Peyer's patch (tissue), 4 donors: Measurements from ENCODE around the gene LRCOL1. TPM values are rescaled to one million over a fixed set of nuclear protein-coding genes. Genes with fewer than 3 reads are reported as not detected.

Experiments
- DNase-seq, 3 donors: peaks; one replicate each; pipeline ENCODE4 v3.0.0-alpha.2; 2017 to 2019
- H3K27ac ChIP-seq, 4 donors: fragments of 200-600 bp; sonication (generic); one replicate each; pipeline ENCODE4 v1.5.1; 2016 to 2019
- H3K27me3 ChIP-seq, 2 donors: fragments of 200-600 bp; sonication (generic); one replicate each; pipeline ENCODE4 v1.5.1; 2019
- H3K36me3 ChIP-seq, 3 donors: fragments of 200-600 bp; sonication (generic); one replicate each; pipeline ENCODE4 v1.5.1; 2016 to 2019
- H3K4me1 ChIP-seq, 4 donors: fragments of 200-600 bp; sonication (generic); one replicate each; pipeline ENCODE4 v1.5.1; 2016 to 2019
- H3K4me3 ChIP-seq, 4 donors: fragments of 200-600 bp; sonication (generic); 1 replicate in 3 of 4; 2 replicates in 1 of 4; pipeline ENCODE4 v1.5.1; 2016 to 2019; ENCODE audit warnings: mild to moderate bottlenecking in 1 of 4
- H3K9me3 ChIP-seq, 4 donors: fragments of 200-600 bp; sonication (generic); one replicate each; pipeline ENCODE4 v1.5.1; 2016 to 2019; ENCODE audit warnings: mild to moderate bottlenecking in 1 of 4
- POLR2A ChIP-seq, 2 donors: fragments of 450-650 bp; IDR thresholded peaks; one replicate each; pipeline ENCODE4 v1.5.1; 2017; ENCODE audit warnings: antibody characterized with exemption in 2 of 2, mild to moderate bottlenecking in 2 of 2, moderate library complexity in 2 of 2
- total RNA-seq, 4 donors: library from RNA; depleted of rRNA; stranded (reverse); fragments of >200 nt; gene quantifications; one replicate each; pipeline ENCODE4 v1.1.0, GENCODE V29; 2016
- TF ChIP-seq, protein P1 (sequence below), 6 experiments: fragments of 450-650 bp in 4 of 6; fragments of 200-600 bp in 2 of 6; sonication (generic) in 1 of 6; IDR thresholded peaks; one replicate each; pipeline ENCODE4 v1.5.1; 2017 to 2019; ENCODE audit warnings: antibody characterized with exemption in 6 of 6, mild to moderate bottlenecking in 3 of 6, moderate library complexity in 1 of 6

Gene LRCOL1
- total RNA-seq = not detected

DNA sequence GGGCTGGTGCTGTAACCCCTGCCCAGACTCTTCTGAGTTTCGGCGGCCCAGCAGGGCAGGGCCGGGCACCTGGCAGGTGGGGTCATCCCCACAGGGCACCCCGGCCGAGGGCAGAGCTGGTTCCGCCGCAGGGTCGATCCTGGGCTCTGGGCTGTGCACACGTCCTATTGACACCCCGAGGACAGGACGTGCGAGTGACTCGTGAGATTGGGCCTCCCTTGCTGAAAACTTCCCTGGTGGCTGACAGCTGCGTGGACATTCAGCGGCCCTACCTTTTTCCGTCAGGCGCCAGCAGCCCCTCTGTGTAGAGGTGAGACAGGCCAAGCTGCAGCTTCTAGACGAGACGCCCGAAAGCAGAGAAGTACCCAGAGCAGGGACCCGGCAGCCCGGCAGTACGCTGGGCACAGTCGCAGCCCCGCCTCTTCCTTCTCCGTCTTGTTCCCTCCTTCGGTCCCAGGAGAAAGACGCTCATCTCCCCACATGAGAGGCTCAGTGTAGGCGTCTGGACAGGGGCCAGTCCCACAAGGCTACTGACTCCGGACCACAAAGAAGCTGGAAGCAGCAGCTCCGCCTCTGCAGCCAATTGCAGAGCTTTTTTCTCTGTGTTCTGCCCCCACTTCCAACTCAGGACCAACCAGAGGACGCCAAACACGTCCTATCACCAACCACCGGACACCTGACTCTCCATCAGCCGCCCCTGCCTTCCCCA lies at the start of gene LRCOL1:
LRCOL1 (minus strand) TSS at position 532 of the 709 bp plus-strand sequence. CDS start 4,331 bp downstream, outside the sequence.
- Histone ChIP-seq H3K27me3 (no peaks in the 10 kb centered on the region), H3K27ac (no peak within 1 kb of the TSS), H3K4me3 (peak within 1 kb of the TSS in 1 of 4 donors; percentile 11), H3K36me3 (no peaks in the 10 kb centered on the region), H3K9me3 (no peaks in the 10 kb centered on the region), H3K4me1 (no peaks in the 10 kb centered on the region)
- peak in 1 of 3 donors; percentile 47 for DNase-seq
- TF ChIP-seq, protein P1, sequence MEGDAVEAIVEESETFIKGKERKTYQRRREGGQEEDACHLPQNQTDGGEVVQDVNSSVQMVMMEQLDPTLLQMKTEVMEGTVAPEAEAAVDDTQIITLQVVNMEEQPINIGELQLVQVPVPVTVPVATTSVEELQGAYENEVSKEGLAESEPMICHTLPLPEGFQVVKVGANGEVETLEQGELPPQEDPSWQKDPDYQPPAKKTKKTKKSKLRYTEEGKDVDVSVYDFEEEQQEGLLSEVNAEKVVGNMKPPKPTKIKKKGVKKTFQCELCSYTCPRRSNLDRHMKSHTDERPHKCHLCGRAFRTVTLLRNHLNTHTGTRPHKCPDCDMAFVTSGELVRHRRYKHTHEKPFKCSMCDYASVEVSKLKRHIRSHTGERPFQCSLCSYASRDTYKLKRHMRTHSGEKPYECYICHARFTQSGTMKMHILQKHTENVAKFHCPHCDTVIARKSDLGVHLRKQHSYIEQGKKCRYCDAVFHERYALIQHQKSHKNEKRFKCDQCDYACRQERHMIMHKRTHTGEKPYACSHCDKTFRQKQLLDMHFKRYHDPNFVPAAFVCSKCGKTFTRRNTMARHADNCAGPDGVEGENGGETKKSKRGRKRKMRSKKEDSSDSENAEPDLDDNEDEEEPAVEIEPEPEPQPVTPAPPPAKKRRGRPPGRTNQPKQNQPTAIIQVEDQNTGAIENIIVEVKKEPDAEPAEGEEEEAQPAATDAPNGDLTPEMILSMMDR (IDR thresholded peaks at IDR 0.05) = no peak
- no peak for TF ChIP-seq POLR2A (IDR thresholded peaks at IDR 0.05)

DNA sequence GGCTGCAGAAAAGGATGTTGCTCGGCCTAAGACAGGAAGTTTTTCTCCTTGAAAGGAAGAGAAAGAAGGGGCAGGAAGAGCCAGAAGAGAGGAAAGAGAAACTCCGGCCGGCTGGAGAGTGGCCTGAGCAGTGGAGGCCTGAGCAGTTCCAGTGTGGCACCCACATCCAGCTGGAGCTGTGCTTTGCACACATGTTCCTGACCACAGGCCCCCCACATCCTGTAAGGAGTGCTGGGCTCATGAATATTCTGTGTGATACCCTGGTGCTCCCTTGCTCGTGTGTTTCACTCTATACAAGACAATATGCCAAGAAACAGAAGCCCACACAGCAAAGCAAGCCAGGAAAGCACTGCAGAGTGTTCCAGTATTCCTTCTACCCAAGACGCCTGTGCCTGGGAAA lies 49.7 kb upstream of the LRCOL1 start:
- no peak overlapping the region for H3K4me3 ChIP-seq
- peak in 1 of 3 donors; percentile 5 for DNase-seq
- H3K27ac ChIP-seq = no peak overlapping the region
- TF ChIP-seq, protein P1 (IDR thresholded peaks at IDR 0.05) = no peak
- no peak for TF ChIP-seq POLR2A (IDR thresholded peaks at IDR 0.05)
- no peaks in the 10 kb centered on the region for H3K27me3 ChIP-seq
- H3K4me1 ChIP-seq = no peaks in the 10 kb centered on the region
- H3K36me3 ChIP-seq = peaks cover 0 to 87% (median 0%) of the 10 kb centered on the region in 3 donors
- no peaks in the 10 kb centered on the region for H3K9me3 ChIP-seq

DNA sequence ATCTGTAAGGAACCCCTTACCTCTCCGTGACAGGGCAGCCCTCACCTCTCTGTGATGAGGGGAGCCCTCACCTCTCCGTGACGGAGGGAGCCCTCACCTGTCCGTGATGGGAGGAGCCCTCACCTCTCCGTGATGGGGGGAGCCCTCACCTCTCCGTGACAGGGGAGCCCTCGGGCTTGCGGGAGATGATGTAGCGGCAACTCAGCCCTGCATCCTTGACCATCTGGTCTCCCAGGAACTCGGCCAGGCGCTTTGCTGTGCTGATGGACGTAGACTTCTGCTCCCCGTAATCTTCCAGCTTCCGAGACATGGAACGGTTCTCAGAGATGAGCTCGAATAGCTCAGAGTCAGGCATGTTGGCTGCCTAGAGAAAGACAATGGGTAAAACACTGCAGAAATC lies 48.8 kb upstream of the LRCOL1 start:
- Histone ChIP-seq H3K27ac (no peak overlapping the region), H3K36me3 (peaks cover 0 to 86% (median 0%) of the 10 kb centered on the region in 3 donors), H3K4me3 (no peak overlapping the region), H3K9me3 (no peaks in the 10 kb centered on the region), H3K27me3 (no peaks in the 10 kb centered on the region), H3K4me1 (no peaks in the 10 kb centered on the region)
- DNase-seq = peak in 1 of 3 donors; percentile 31
- TF ChIP-seq, protein P1 (IDR thresholded peaks at IDR 0.05) = no peak
- TF ChIP-seq POLR2A (IDR thresholded peaks at IDR 0.05) = no peak

DNA sequence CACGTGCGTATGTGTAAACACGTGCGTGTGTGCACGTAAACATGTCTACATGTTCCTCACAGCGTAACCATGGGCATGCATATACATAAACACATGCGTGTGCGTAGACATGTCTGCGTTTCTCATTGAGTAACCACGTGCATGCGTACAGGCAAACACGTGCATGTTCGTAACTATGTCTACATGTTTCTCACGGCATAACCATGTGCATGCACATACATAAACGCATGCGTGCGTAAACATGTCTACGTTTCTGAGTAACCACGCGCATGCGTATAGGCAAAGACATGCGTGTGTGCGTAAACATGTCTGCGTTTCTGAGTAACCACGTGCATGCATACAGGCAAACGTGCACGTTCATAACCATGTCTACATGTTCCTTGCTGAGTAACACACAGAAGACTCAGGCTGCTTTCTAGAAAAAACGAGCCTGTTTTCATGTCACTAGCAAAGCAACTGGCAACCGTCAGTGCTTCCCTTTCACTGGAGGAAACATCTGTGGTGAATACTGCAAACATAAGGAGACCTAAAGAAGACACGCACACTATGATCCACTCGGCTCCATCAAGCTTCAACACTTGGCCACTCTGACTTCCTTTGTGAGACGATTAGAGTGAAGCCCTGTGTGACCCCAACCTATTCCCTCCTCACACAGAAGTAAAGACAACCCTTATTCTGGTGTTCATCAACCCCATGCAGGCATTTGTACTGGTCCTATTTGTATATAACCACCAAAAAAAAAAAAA lies 47.9 kb upstream of the LRCOL1 start:
- no peaks in the 10 kb centered on the region for H3K9me3 ChIP-seq
- H3K27ac ChIP-seq = no peak overlapping the region
- no peaks in the 10 kb centered on the region for H3K27me3 ChIP-seq
- no peak for TF ChIP-seq POLR2A (IDR thresholded peaks at IDR 0.05)
- TF ChIP-seq, protein P1 (IDR thresholded peaks at IDR 0.05) = no peak
- H3K4me1 ChIP-seq = no peaks in the 10 kb centered on the region
- peak in 1 of 3 donors; percentile 4 for DNase-seq
- H3K36me3 ChIP-seq = peaks cover 0 to 85% (median 0%) of the 10 kb centered on the region in 3 donors
- H3K4me3 ChIP-seq = no peak overlapping the region

DNA sequence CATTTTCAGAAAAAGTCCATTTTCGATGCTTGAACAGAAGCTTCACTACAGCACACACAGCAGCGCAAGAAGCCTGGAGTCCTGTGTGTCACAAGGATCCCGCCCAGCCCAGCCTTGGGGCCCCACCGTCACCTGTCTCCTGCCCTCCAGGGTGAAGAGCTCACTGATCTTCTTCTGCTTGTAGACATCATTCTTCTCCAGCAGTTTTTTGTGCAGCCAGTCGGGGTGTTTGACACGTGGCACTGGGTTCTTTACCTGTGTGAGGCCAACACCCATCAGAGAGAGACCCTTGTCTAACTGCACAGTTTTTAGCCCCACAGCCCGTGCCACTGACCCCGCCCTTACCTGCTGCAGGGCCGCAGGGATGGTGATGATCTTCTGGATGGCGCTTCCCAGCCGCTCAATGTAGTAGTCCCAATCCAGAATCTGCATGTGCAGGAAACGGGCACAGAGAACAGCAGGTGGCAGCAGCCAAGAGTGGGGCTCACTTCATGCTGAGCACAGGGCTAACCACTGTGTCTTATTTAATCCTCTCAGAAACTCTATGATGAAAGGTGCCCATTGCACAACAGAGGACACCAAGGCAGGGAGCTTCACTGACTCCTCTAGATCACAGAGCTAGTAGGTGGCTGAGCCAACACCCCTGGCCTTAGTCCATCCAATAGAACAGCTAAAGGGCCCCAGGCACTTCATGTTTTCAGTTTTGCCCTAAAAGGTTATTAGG lies 46.8 kb upstream of the LRCOL1 start:
- peaks cover 0 to 85% (median 0%) of the 10 kb centered on the region in 3 donors for H3K36me3 ChIP-seq
- TF ChIP-seq POLR2A (IDR thresholded peaks at IDR 0.05) = no peak
- TF ChIP-seq, protein P1 (IDR thresholded peaks at IDR 0.05) = no peak
- no peaks in the 10 kb centered on the region for H3K4me1 ChIP-seq
- no peak overlapping the region for H3K4me3 ChIP-seq
- peak in 1 of 3 donors; percentile 37 for DNase-seq
- H3K27ac ChIP-seq = no peak overlapping the region
- H3K27me3 ChIP-seq = no peaks in the 10 kb centered on the region
- H3K9me3 ChIP-seq = no peaks in the 10 kb centered on the region
